Right lobe of liver (tissue), 6 donors: Measurements from ENCODE around the gene CSGALNACT2. TPM values are rescaled to one million over a fixed set of nuclear protein-coding genes. Genes with fewer than 3 reads are reported as not detected.
A peak's percentile ranks its signal among the peaks of the same experiment; 100 is the strongest.

ENCODE experiments used
- ATAC-seq, 4 donors: fragments of 200-7000 bp; cut with Tn5 transposase; one replicate each; pipeline ENCODE4 v1.9.1; 2020; ENCODE audit warnings: mild to moderate bottlenecking in 4 of 4, moderate library complexity in 4 of 4
- DNase-seq, 3 donors: peaks; one replicate each; pipeline ENCODE4 v3.0.0-alpha.2; 2020
- H3K27ac ChIP-seq, 3 donors: fragments of 200-600 bp; one replicate each; pipeline ENCODE4 v1.8.0; 2022
- H3K27me3 ChIP-seq, 2 donors: fragments of 200-600 bp; one replicate each; pipeline ENCODE4 v1.8.0; 2022
- H3K36me3 ChIP-seq, 4 donors: fragments of 200-600 bp; sonication (generic) in 1 of 4; one replicate each; pipeline versions ENCODE4 v1.5.1 to v1.8.0; 2017 to 2022; ENCODE audit warnings: control low read depth in 1 of 4
- H3K4me1 ChIP-seq, 4 donors: fragments of 200-600 bp; sonication (generic) in 1 of 4; one replicate each; pipeline versions ENCODE4 v1.5.1 to v1.8.0; 2017 to 2022; ENCODE audit warnings: control low read depth in 1 of 4
- H3K4me3 ChIP-seq, 3 donors: fragments of 200-600 bp; one replicate each; pipeline ENCODE4 v1.8.0; 2022
- H3K9me3 ChIP-seq, 4 donors: fragments of 200-600 bp; sonication (generic) in 1 of 4; one replicate each; pipeline versions ENCODE4 v1.5.1 to v1.8.0; 2017 to 2022; ENCODE audit warnings: control low read depth in 1 of 4
- CTCF ChIP-seq, 4 donors: fragments of 200-600 bp in 3 of 4; fragments of 450-650 bp in 1 of 4; IDR thresholded peaks; one replicate each; pipeline versions ENCODE4 v1.5.1 to v1.8.0; 2016 to 2022; ENCODE audit warnings: antibody characterized with exemption in 4 of 4, mild to moderate bottlenecking in 2 of 4
- POLR2A ChIP-seq: fragments of 450-650 bp; IDR thresholded peaks from one replicate; pipeline ENCODE4 v1.6.1; 2017; ENCODE audit warnings: antibody characterized with exemption, mild to moderate bottlenecking
- WGBS: methylation state at CpG from one replicate; pipeline ENCODE4 v1.1.6; 2018; ENCODE audit warnings: low coverage, low lambda C conversion rate; ENCODE audit not compliant: insufficient coverage; ENCODE audit errors: missing lambda C conversion rate; 5-methylcytosine and 5-hydroxymethylcytosine counted together
- intact Hi-C, 2 donors: fragments of 100-400 bp; cut with DNase I; formaldehyde crosslinking; loops; one replicate each; pipeline versions ENCODE4 v1.11.2 to v1.14.1; 2022
- total RNA-seq, 6 experiments: library from RNA; depleted of rRNA in 2 of 6; stranded (reverse); fragments of >200 nt in 2 of 6; fragmentation: NEBNext Ultra II Directional in 3 of 6; extraction: Animal tissue kit (Norgen Biotek cat#: 25700) in 3 of 6; gene quantifications; one replicate each; pipeline versions ENCODE4 v1.1.0 to v1.2.4, GENCODE V29; 2016 to 2023
- donor health status: DM: no; HTN: yes; CAD: no.
- donor health status: DM: no; HTN: no; CAD: no.
- donor health status: DM: no; HTN: no; CAD: no.
- donor health status: DM: no; HTN: yes; CAD: no.
- donor health status: DM: no; HTN: yes; CAD: no.

The CSGALNACT2 gene
- total RNA-seq, 6 experiments from 2014 or later, result 5.4 to 11.1 (median 8.3) TPM

- ATAC-seq, result peak; percentile 3 to 45 (median 40)
- H3K27me3 ChIP-seq, result no peaks in the 10 kb centered on the region
- TF ChIP-seq POLR2A (no peak), CTCF (IDR thresholded peaks at IDR 0.05) (peak; percentile 33 to 53 (median 44))
- no peak overlapping the region for H3K27ac ChIP-seq
- H3K4me3 ChIP-seq, result peak overlapping the region in 1 of 3 donors; percentile 18
- H3K4me1 ChIP-seq, result no peaks in the 10 kb centered on the region
- peak in 2 of 3 donors; percentile 42 to 57 for DNase-seq
- 2% methylated on average over 4 of the region's 29 CpGs for WGBS
- H3K9me3 ChIP-seq, result no peaks in the 10 kb centered on the region
- intact Hi-C loops, result no loop called here
- no peaks in the 10 kb centered on the region for H3K36me3 ChIP-seq
Measured at GRCh38 chr10:43202224-43202656, 64.0 kb downstream of the CSGALNACT2 start.

- H3K4me1 ChIP-seq, result no peaks in the 10 kb centered on the region
- ATAC-seq, result peak; percentile 24 to 51 (median 34)
- WGBS, result 7% methylated on average over 19 of the region's 35 CpGs
- H3K27me3 ChIP-seq, result no peaks in the 10 kb centered on the region
- H3K27ac ChIP-seq, result no peak overlapping the region
- DNase-seq, result peak; percentile 48 to 63 (median 57)
- intact Hi-C loops, result no loop called here
- no peaks in the 10 kb centered on the region for H3K36me3 ChIP-seq
- H3K9me3 ChIP-seq, result no peaks in the 10 kb centered on the region
- TF ChIP-seq POLR2A (no peak), CTCF (IDR thresholded peaks at IDR 0.05) (no peak)
- H3K4me3 ChIP-seq, result peak overlapping the region in 1 of 3 donors; percentile 18
Measured at GRCh38 chr10:43202657-43203447, 64.6 kb downstream of the CSGALNACT2 start.

GRCh38 chr10:43203448-43204041, 65.3 kb downstream of the CSGALNACT2 start:
- intact Hi-C loops, result no loop called here
- Histone ChIP-seq H3K4me1 (no peaks in the 10 kb centered on the region), H3K9me3 (no peaks in the 10 kb centered on the region), H3K27me3 (no peaks in the 10 kb centered on the region), H3K27ac (no peak overlapping the region), H3K4me3 (no peak overlapping the region), H3K36me3 (no peaks in the 10 kb centered on the region)
- 54% methylated on average over 9 of the region's 27 CpGs for WGBS
- peak in 2 of 4 donors; percentile 8 to 33 for ATAC-seq
- peak in 2 of 3 donors; percentile 44 to 51 for DNase-seq
- TF ChIP-seq POLR2A, result no peak

- TF ChIP-seq POLR2A, result no peak
- no peak for TF ChIP-seq CTCF (IDR thresholded peaks at IDR 0.05)
- Histone ChIP-seq H3K4me3 (no peak overlapping the region), H3K27ac (no peak overlapping the region), H3K27me3 (no peaks in the 10 kb centered on the region), H3K9me3 (no peaks in the 10 kb centered on the region), H3K4me1 (no peaks in the 10 kb centered on the region), H3K36me3 (no peaks in the 10 kb centered on the region)
- 80% methylated on average over 1 of the region's 14 CpGs for WGBS
- ATAC-seq, result no peak
- intact Hi-C loops, result no loop called here
- DNase-seq, result peak in 2 of 3 donors; percentile 44 to 46
Measured at GRCh38 chr10:43204042-43204942, 66.0 kb downstream of the CSGALNACT2 start.
